ENCODE measurements around the gene TMED6. TPM values are rescaled to one million over a fixed set of nuclear protein-coding genes. Genes with fewer than 3 reads are reported as not detected.

The TMED6 gene
- polyA plus RNA-seq, 3 donors = 0.29 TPM; not detected in 2

- Mint-ChIP-seq H3K27ac (peak overlapping the region in 2 of 7 donors; percentile 36 to 40), H3K27me3 (ENCODE audit: low read depth in 3 of 3) (peaks cover 0 to 3% (median 1%) of the 10 kb centered on the region in 3 donors), H3K9me3 (peaks cover 0 to 2% (median 0%) of the 10 kb centered on the region in 7 donors), H3K4me1 (peaks cover 34% of the 10 kb centered on the region), H3K36me3 (peaks cover 42 to 64% of the 10 kb centered on the region in 2 donors), H3K4me3 (peak overlapping the region; percentile 77 to 86)
- no peak overlapping the region for H3K27ac ChIP-seq (ENCODE audit: low read depth in 1 of 2, low read length in 2 of 2)
- TF ChIP-seq CTCF (IDR thresholded peaks at IDR 0.05) = no peak
- DNase-seq = no peak
- H3K9ac ChIP-seq (ENCODE audit: insufficient read depth, low read length, poor library complexity, severe bottlenecking) = no peak overlapping the region
- no peaks in the 10 kb centered on the region for H3K27me3 ChIP-seq (ENCODE audit: control insufficient read depth in 2 of 2, insufficient read depth in 2 of 2, low read length in 2 of 2)
- H3K9me3 ChIP-seq (replicated peaks in 1 of 2; ENCODE audit: control insufficient read depth in 1 of 2, insufficient read depth in 1 of 2, low read length in 2 of 2) = no peaks in the 10 kb centered on the region
- 89% methylated on average over 8 of the region's 10 CpGs for WGBS (ENCODE audit: insufficient coverage)
- H3K4me2 ChIP-seq (replicated peaks; ENCODE audit: extremely low read depth, low read length, poor library complexity, severe bottlenecking) = peak overlapping the region; percentile 93
- peaks cover 13 to 27% of the 10 kb centered on the region in 2 donors for H3K4me1 ChIP-seq (ENCODE audit: control insufficient read depth in 1 of 2, insufficient read depth in 2 of 2, low read length in 2 of 2)
- intact Hi-C loops (cut with micrococcal nuclease) = no loop called here
- H3K79me2 ChIP-seq (ENCODE audit: insufficient read depth, low read length) = peaks cover 60% of the 10 kb centered on the region
- H3K36me3 ChIP-seq (replicated peaks in 1 of 2; ENCODE audit: control insufficient read depth in 1 of 2, insufficient read depth in 2 of 2, low read length in 2 of 2) = peaks cover 31 to 65% of the 10 kb centered on the region in 2 donors
- no peak overlapping the region for H2AFZ ChIP-seq (ENCODE audit: insufficient read depth, low read depth, low read length, poor library complexity, severe bottlenecking)
- peak overlapping the region in 1 of 3 experiments; percentile 88 for H3K4me3 ChIP-seq (replicated peaks in 1 of 3; ENCODE audit: low read depth in 2 of 3, low read length in 3 of 3)
- H4K20me1 ChIP-seq (ENCODE audit: insufficient read depth, low read length) = peaks cover 50% of the 10 kb centered on the region
These were observed 22.7 kb downstream of the TMED6 start for GRCh38 chr16:69328854-69329316.

- Histone ChIP-seq H3K27ac (ENCODE audit: low read depth in 1 of 2, low read length in 2 of 2) (no peak overlapping the region), H3K9ac (ENCODE audit: insufficient read depth, low read length, poor library complexity, severe bottlenecking) (no peak overlapping the region), H3K4me2 (replicated peaks; ENCODE audit: extremely low read depth, low read length, poor library complexity, severe bottlenecking) (no peak overlapping the region), H4K20me1 (ENCODE audit: insufficient read depth, low read length) (peaks cover 61% of the 10 kb centered on the region), H3K4me3 (replicated peaks in 1 of 3; ENCODE audit: low read depth in 2 of 3, low read length in 3 of 3) (no peak overlapping the region), H3K4me1 (ENCODE audit: control insufficient read depth in 1 of 2, insufficient read depth in 2 of 2, low read length in 2 of 2) (peaks cover 13 to 27% of the 10 kb centered on the region in 2 donors), H3K36me3 (replicated peaks in 1 of 2; ENCODE audit: control insufficient read depth in 1 of 2, insufficient read depth in 2 of 2, low read length in 2 of 2) (peaks cover 35 to 65% of the 10 kb centered on the region in 2 donors), H2AFZ (ENCODE audit: insufficient read depth, low read depth, low read length, poor library complexity, severe bottlenecking) (no peak overlapping the region), H3K9me3 (replicated peaks in 1 of 2; ENCODE audit: control insufficient read depth in 1 of 2, insufficient read depth in 1 of 2, low read length in 2 of 2) (no peaks in the 10 kb centered on the region), H3K27me3 (ENCODE audit: control insufficient read depth in 2 of 2, insufficient read depth in 2 of 2, low read length in 2 of 2) (no peaks in the 10 kb centered on the region), H3K79me2 (ENCODE audit: insufficient read depth, low read length) (peaks cover 63% of the 10 kb centered on the region)
- Mint-ChIP-seq H3K4me3 (no peak overlapping the region), H3K4me1 (peaks cover 34% of the 10 kb centered on the region), H3K27ac (peak overlapping the region in 3 of 7 donors; percentile 10 to 41 (median 14)), H3K9me3 (peaks cover 0 to 2% (median 0%) of the 10 kb centered on the region in 7 donors), H3K36me3 (peaks cover 44 to 66% of the 10 kb centered on the region in 2 donors), H3K27me3 (ENCODE audit: low read depth in 3 of 3) (peaks cover 0 to 1% (median 1%) of the 10 kb centered on the region in 3 donors)
- DNase-seq = no peak
- WGBS (ENCODE audit: insufficient coverage) = 100% methylated on average over 4 of the region's 14 CpGs
- TF ChIP-seq CTCF (IDR thresholded peaks at IDR 0.05) = no peak
- intact Hi-C loops (cut with micrococcal nuclease) = no loop called here
These were observed 23.8 kb downstream of the TMED6 start for GRCh38 chr16:69327585-69328310.
